HepG2 (cell line): ENCODE data around the gene NCDN. TPM values are rescaled to one million over a fixed set of nuclear protein-coding genes. Genes with fewer than 3 reads are reported as not detected.

ENCODE experiments used
- ATAC-seq: fragments of 200-7000 bp; cut with Tn5 transposase; 3 replicates; pipeline ENCODE4 v1.9.1; 2020; ENCODE audit warnings: mild to moderate bottlenecking, moderate library complexity
- BruUV-seq: library from RNA; stranded (reverse); fragments of 400-500 nt; replicated peaks from 2 replicates; lab custom pipeline; 2021; lab: Mats Ljungman, UMichigan
- CTCF ChIA-PET: fragments of 300-600 bp; formaldehyde crosslinking; extraction: SDS; loops from one replicate; lab custom pipeline; 2021; ENCODE audit warnings: low total read pairs, inconsistent platforms, low intra/inter-chr PET ratio; lab: Yijun Ruan, JAX
- POLR2A ChIA-PET: fragments of 350-600 bp; sonication (Branson Sonifier 250); formaldehyde crosslinking; loops from one replicate; lab custom pipeline; 2020; ENCODE audit warnings: antibody characterized with exemption, inconsistent platforms; lab: Yijun Ruan, JAX
- DNase-seq: peaks from one replicate; pipeline ENCODE4 v3.0.0-alpha.2; 2015; ENCODE audit warnings: low spot score
- FAIRE-seq: peaks from 3 replicates; lab custom pipeline; 2011; peaks lifted over from hg19 to GRCh38; lab: Jason Lieb, UNC
- H2AFZ ChIP-seq: one replicate; pipeline ENCODE4 v1.6.1; 2011; ENCODE audit warnings: low read length, inconsistent platforms
- H3K27ac ChIP-seq: fragments of 300-600 bp; 3 replicates; pipeline ENCODE4 v1.8.0; 2011; ENCODE audit warnings: mixed run types, mild to moderate bottlenecking, mixed read lengths, low read length, inconsistent platforms; ENCODE audit not compliant: insufficient read depth; ENCODE audit errors: extremely low read length
- H3K27me3 ChIP-seq, 2 experiments: fragments of 200-600 bp in 1 of 2; 2 replicates in 1 of 2; 3 replicates in 1 of 2; pipeline versions ENCODE4 v1.6.0 to v1.8.0; 2011; ENCODE audit warnings: low read length in 2 of 2, mild to moderate bottlenecking in 2 of 2, moderate library complexity in 2 of 2, inconsistent platforms in 1 of 2; ENCODE audit not compliant: insufficient read depth in 2 of 2, control insufficient read depth in 1 of 2
- H3K36me3 ChIP-seq, 2 experiments: fragments of 200-600 bp in 1 of 2; replicated peaks in 1 of 2; 2 replicates in 1 of 2; 3 replicates in 1 of 2; pipeline versions ENCODE4 v1.5.1 to v1.8.0; 2011; ENCODE audit warnings: low read length in 2 of 2, inconsistent platforms in 1 of 2; ENCODE audit not compliant: insufficient read depth in 2 of 2, control insufficient read depth in 1 of 2
- H3K4me1 ChIP-seq: 2 replicates; pipeline ENCODE4 v1.5.1; 2012; ENCODE audit warnings: low read length, inconsistent platforms; ENCODE audit not compliant: insufficient read depth
- H3K4me2 ChIP-seq: 2 replicates; pipeline ENCODE4 v1.6.0; 2011; ENCODE audit warnings: low read depth, low read length, inconsistent platforms
- H3K4me3 ChIP-seq, 3 experiments: fragments of 200-600 bp in 1 of 3; sonication (generic), shearing (Covaris generic) in 1 of 3; replicated peaks in 1 of 3; 2 replicates each; pipeline ENCODE4 v1.5.1; 2011 to 2016; ENCODE audit warnings: low read length in 3 of 3, inconsistent platforms in 2 of 3, low read depth in 2 of 3, mild to moderate bottlenecking in 2 of 3, control low read depth in 1 of 3, mixed read lengths in 1 of 3; ENCODE audit not compliant: insufficient read depth in 1 of 3
- H3K79me2 ChIP-seq: one replicate; pipeline ENCODE4 v1.6.1; 2011; ENCODE audit warnings: low read length, inconsistent platforms; ENCODE audit not compliant: insufficient read depth
- H3K9ac ChIP-seq: 2 replicates; pipeline ENCODE4 v1.6.0; 2011; ENCODE audit warnings: mild to moderate bottlenecking, low read depth, low read length, inconsistent platforms; ENCODE audit not compliant: insufficient read depth
- H3K9me3 ChIP-seq: 2 replicates; pipeline ENCODE4 v1.5.1; 2012; ENCODE audit warnings: mild to moderate bottlenecking, low read length
- H4K20me1 ChIP-seq: 2 replicates; pipeline ENCODE4 v1.6.0; 2011; ENCODE audit warnings: inconsistent platforms, mild to moderate bottlenecking, low read length, moderate library complexity; ENCODE audit not compliant: insufficient read depth
- ARNT ChIP-seq: fragments of 450-650 bp; IDR thresholded peaks from 2 replicates; pipeline ENCODE4 v1.6.1; 2017
- BHLHE40 ChIP-seq: IDR thresholded peaks from 2 replicates; pipeline ENCODE4 v1.6.1; 2011; ENCODE audit warnings: low read length, improper control_type of control experiment
- CBX5 ChIP-seq: sonication (generic); formaldehyde crosslinking; IDR thresholded peaks from 2 replicates; pipeline ENCODE4 v1.4.0; 2020; ENCODE audit warnings: missing genetic modification reagents, borderline replicate concordance
- CCDC6 ChIP-seq: sonication (generic); formaldehyde crosslinking; IDR thresholded peaks from 2 replicates; pipeline ENCODE4 v1.8.1; 2022; ENCODE audit warnings: mild to moderate bottlenecking, missing genetic modification reagents, moderate library complexity
- FOXK1 ChIP-seq: sonication (generic); formaldehyde crosslinking; IDR thresholded peaks from 2 replicates; pipeline ENCODE4 v1.4.0; 2020; ENCODE audit warnings: low read depth, missing genetic modification reagents, borderline replicate concordance
- IRF2 ChIP-seq: IDR thresholded peaks from 2 replicates; pipeline ENCODE4 v1.6.1; 2018; ENCODE audit warnings: missing genetic modification reagents, missing compliant biosample characterization
- MIER3 ChIP-seq: IDR thresholded peaks from 2 replicates; pipeline ENCODE4 v1.6.1; 2016; ENCODE audit warnings: missing compliant biosample characterization, borderline replicate concordance
- MYPOP ChIP-seq: sonication (generic); formaldehyde crosslinking; IDR thresholded peaks from 2 replicates; pipeline ENCODE4 v1.8.1; 2023; ENCODE audit warnings: mild to moderate bottlenecking, moderate library complexity, missing genetic modification reagents
- NFRKB ChIP-seq: fragments of 450-650 bp; IDR thresholded peaks from 2 replicates; pipeline ENCODE4 v1.6.1; 2017
- NFYB ChIP-seq: sonication (generic); formaldehyde crosslinking; IDR thresholded peaks from 2 replicates; pipeline ENCODE4 v1.4.0; 2020; ENCODE audit warnings: missing genetic modification reagents
- SALL1 ChIP-seq: sonication (generic); formaldehyde crosslinking; IDR thresholded peaks from 2 replicates; pipeline ENCODE4 v1.8.0; 2022; ENCODE audit warnings: mild to moderate bottlenecking, missing genetic modification reagents
- SPEN ChIP-seq: sonication (generic); formaldehyde crosslinking; IDR thresholded peaks from 2 replicates; pipeline ENCODE4 v1.5.1; 2020; ENCODE audit warnings: low read depth, mild to moderate bottlenecking, missing genetic modification reagents
- ZNF382 ChIP-seq: sonication (generic); formaldehyde crosslinking; IDR thresholded peaks from 2 replicates; pipeline ENCODE4 v1.5.0; 2020; ENCODE audit warnings: missing genetic modification reagents, mild to moderate bottlenecking, borderline replicate concordance
- ZNF616 ChIP-seq: sonication (generic); formaldehyde crosslinking; IDR thresholded peaks from 2 replicates; pipeline ENCODE4 v1.5.0; 2020; ENCODE audit warnings: low read depth, mild to moderate bottlenecking, missing genetic modification reagents
- ZSCAN31 ChIP-seq: sonication (generic); formaldehyde crosslinking; IDR thresholded peaks from 2 replicates; pipeline ENCODE4 v1.5.0; 2020; ENCODE audit warnings: low read depth, mild to moderate bottlenecking, missing genetic modification reagents
- WGBS: methylation state at CpG from one replicate; pipeline ENCODE4 v1.1.6; 2017; ENCODE audit warnings: low lambda C conversion rate; 5-methylcytosine and 5-hydroxymethylcytosine counted together
- in situ Hi-C: cut with HindIII; loops from 2 replicates; pipeline ENCODE4 v1.10.0; 2017; ENCODE audit warnings: low pct_unique_long_range_greater_than_20kb; ENCODE audit not compliant: extremely low pct_ligation_motif_present
- intact Hi-C: fragments of 100-400 bp; cut with micrococcal nuclease; formaldehyde crosslinking; loops from one replicate; pipeline ENCODE4 v1.10.0; 2022; ENCODE audit not compliant: unreplicated experiment
- polyA plus RNA-seq, 8 experiments: library from polyadenylated mRNA; depleted of rRNA in 3 of 8; stranded (reverse) in 7 of 8; unstranded in 1 of 8; fragments of >200 nt; fragmentation: Illumina TruSeq in 4 of 8; extraction: Trizol in 4 of 8; gene quantifications; 2 replicates each; pipeline versions ENCODE4 v1.2.1 to v1.2.3, GENCODE V29; 2011 to 2016; ENCODE audit warnings: low read depth in 4 of 8, missing spikeins in 1 of 8, mixed read lengths in 1 of 8; ENCODE audit not compliant: insufficient read depth in 1 of 8
- total RNA-seq, 5 experiments: library from RNA; depleted of rRNA; stranded (reverse); fragments of >200 nt; fragmentation: Illumina TruSeq; extraction: Trizol; gene quantifications; 2 replicates each; pipeline ENCODE4 v1.2.3, GENCODE V29; 2016; ENCODE audit warnings: low read depth in 1 of 5
- TF ChIP-seq, protein P1 (sequence below): sonication (generic); formaldehyde crosslinking; IDR thresholded peaks from 2 replicates; pipeline ENCODE4 v1.5.0; 2020; ENCODE audit warnings: missing genetic modification reagents
- TF ChIP-seq, protein P2 (sequence below): sonication (generic); formaldehyde crosslinking; IDR thresholded peaks from 2 replicates; pipeline ENCODE4 v1.8.1; 2023; ENCODE audit warnings: mild to moderate bottlenecking, missing genetic modification reagents

The NCDN gene
- total and polyA plus RNA-seq, 2 of the 13 experiments (the other 11 are each of a cell fraction or from before 2014, with no cell fraction given), result 6.6 to 9.3 TPM

DNA sequence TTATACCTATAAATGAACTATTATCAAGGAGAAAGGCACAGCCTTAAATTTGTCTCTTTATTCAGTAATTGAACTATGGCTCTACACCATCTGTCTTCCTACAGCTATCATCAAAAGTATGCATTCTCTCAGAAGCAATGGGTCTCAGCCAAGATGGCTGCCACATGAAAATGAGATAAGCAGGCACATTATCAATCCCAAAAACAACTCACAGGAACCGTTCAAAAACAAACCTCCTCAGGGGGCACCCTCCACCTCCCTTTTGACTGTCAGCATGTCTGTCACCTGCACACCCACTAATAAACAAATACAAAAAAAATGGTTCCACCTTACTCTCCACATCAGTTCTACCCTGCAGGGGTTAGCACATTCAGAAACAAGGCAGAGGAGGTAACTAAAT, 24.0 kb upstream of the NCDN start:
- Histone ChIP-seq H3K9me3 (no peaks in the 10 kb centered on the region), H3K36me3 (peaks cover 2 to 21% of the 10 kb centered on the region in 2 experiments; a peak in 4 of 5 replicates), H3K9ac (no peak overlapping the region), H3K27me3 (no peaks in the 10 kb centered on the region), H3K4me3 (no peak overlapping the region), H3K27ac (no peak overlapping the region), H4K20me1 (no peaks in the 10 kb centered on the region), H3K4me1 (0 out of 2 replicates have a peak, but pooled peaks cover 1% of the 10 kb centered on the region), H3K79me2 (peaks cover 9% of the 10 kb centered on the region), H3K4me2 (no peak overlapping the region), H2AFZ (no peak overlapping the region)
- WGBS, result 81% methylated on average over 1 of the region's 1 CpG
- FAIRE-seq (no peak), DNase-seq (no peak), ATAC-seq (no peak)
- POLR2A ChIA-PET, result no interaction called here
- in situ Hi-C loops (no loop called here), intact Hi-C loops (no loop called here)
- no TSS peak for BruUV-seq
- TF ChIP-seq BHLHE40 (no peak), MYPOP (CRISPR knock-in tag) (no peak), NFRKB (no peak), ARNT (no peak), MIER3 (CRISPR knock-in tag) (no peak), IRF2 (CRISPR knock-in tag) (no peak), ZNF382 (CRISPR knock-in tag) (no peak), SPEN (CRISPR knock-in tag) (no peak), CBX5 (CRISPR knock-in tag) (no peak), SALL1 (no peak), NFYB (CRISPR knock-in tag) (no peak), CCDC6 (CRISPR knock-in tag) (no peak), ZSCAN31 (CRISPR knock-in tag) (no peak), ZNF616 (no peak), FOXK1 (CRISPR knock-in tag) (no peak)
- TF ChIP-seq, protein P1, sequence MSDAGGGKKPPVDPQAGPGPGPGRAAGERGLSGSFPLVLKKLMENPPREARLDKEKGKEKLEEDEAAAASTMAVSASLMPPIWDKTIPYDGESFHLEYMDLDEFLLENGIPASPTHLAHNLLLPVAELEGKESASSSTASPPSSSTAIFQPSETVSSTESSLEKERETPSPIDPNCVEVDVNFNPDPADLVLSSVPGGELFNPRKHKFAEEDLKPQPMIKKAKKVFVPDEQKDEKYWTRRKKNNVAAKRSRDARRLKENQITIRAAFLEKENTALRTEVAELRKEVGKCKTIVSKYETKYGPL (CRISPR knock-in tag), result no peak
- TF ChIP-seq, protein P2, sequence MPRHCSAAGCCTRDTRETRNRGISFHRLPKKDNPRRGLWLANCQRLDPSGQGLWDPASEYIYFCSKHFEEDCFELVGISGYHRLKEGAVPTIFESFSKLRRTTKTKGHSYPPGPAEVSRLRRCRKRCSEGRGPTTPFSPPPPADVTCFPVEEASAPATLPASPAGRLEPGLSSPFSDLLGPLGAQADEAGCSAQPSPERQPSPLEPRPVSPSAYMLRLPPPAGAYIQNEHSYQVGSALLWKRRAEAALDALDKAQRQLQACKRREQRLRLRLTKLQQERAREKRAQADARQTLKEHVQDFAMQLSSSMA, result no peak
- CTCF ChIA-PET, result no interaction called here
